Activated naive CD8-positive, alpha-beta T cell treated with anti-CD3 and anti-CD28 coated beads for 36 hours (primary cell): ENCODE data around the gene FAS. TPM values are rescaled to one million over a fixed set of nuclear protein-coding genes. Genes with fewer than 3 reads are reported as not detected.

Experiments
- DNase-seq: peaks from one replicate; pipeline ENCODE4 v3.0.0; 2021
- H3K27ac Mint-ChIP-seq: one replicate; pipeline ENCODE4 v1.8.0; 2022; ENCODE audit warnings: mild to moderate bottlenecking, moderate library complexity, mixed read lengths
- H3K27me3 Mint-ChIP-seq: one replicate; pipeline ENCODE4 v1.8.0; 2022; ENCODE audit warnings: mild to moderate bottlenecking, mixed read lengths
- H3K36me3 Mint-ChIP-seq: one replicate; pipeline ENCODE4 v1.8.0; 2021; ENCODE audit warnings: mild to moderate bottlenecking, mixed read lengths
- H3K4me1 Mint-ChIP-seq: one replicate; pipeline ENCODE4 v1.8.0; 2021; ENCODE audit warnings: mixed read lengths
- H3K4me3 Mint-ChIP-seq: one replicate; pipeline ENCODE4 v1.8.0; 2022; ENCODE audit warnings: mild to moderate bottlenecking, moderate library complexity, mixed read lengths
- H3K9me3 Mint-ChIP-seq: one replicate; pipeline ENCODE4 v1.8.0; 2022; ENCODE audit warnings: mixed read lengths
- total RNA-seq, 2 experiments: library from RNA; stranded (reverse); gene quantifications; one replicate each; pipeline ENCODE4 v1.2.3, GENCODE V29; 2021

Gene FAS
- total RNA-seq, 2 experiments from 2014 or later, result 31.1 to 33.4 TPM

DNA sequence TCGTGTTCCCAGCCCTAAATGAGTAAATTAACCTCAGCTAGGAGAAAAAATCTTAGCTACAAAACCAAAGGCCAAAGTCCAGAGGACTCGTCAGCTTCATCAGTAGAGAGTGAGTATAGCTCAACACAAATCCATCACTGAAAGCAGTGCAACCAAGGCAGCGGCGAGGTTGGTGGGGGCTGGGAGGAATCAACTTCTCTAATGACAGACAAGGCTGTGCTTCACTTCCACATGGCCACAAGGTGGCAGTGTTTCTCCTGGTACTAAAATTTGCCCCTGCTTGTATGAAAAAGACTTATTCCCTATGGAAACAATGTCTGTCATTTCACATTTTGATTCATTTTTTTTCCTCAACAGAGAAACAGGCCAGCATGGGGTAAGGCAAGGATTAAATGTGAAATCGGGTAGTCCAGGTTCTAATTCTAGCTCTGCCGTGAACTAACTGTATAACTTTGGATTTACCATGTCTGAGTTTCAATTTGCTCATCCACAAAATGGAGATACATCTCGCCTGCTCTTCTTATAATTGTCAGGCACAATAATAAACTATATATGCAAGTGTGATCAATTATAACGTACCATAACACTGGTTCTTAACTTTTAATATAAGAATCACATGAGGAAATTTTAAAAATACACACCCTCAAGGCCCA, 39.3 kb downstream of the FAS start:
- H3K4me3 Mint-ChIP-seq, result no peak overlapping the region
- no peaks in the 10 kb centered on the region for H3K9me3 Mint-ChIP-seq
- peak; percentile 58 for DNase-seq
- H3K4me1 Mint-ChIP-seq, result peaks cover 26% of the 10 kb centered on the region
- no peaks in the 10 kb centered on the region for H3K27me3 Mint-ChIP-seq
- H3K36me3 Mint-ChIP-seq, result peaks cover 1% of the 10 kb centered on the region
- no peak overlapping the region for H3K27ac Mint-ChIP-seq

DNA sequence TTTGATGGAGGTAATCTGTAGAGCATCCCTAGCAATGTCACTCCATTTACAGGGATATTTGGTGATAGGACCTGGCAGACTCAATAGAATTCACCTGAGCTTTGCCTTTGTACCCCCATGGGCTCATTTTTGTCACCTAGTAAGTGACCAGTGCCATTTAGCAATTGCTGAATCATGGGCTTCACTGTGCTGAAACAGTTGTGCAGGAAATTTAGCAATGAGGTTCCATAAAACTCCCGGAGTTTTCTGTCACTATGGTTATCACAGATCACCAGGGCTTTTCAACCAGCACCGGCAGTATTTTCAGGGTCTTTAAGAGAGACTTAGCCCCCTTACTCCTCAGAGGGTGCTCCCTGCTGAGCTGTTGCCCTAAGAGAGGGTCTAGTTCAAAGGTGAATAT, 40.2 kb downstream of the FAS start:
- Mint-ChIP-seq H3K27me3 (no peaks in the 10 kb centered on the region), H3K4me3 (no peak overlapping the region), H3K36me3 (no peaks in the 10 kb centered on the region), H3K27ac (no peak overlapping the region), H3K9me3 (no peaks in the 10 kb centered on the region), H3K4me1 (peaks cover 26% of the 10 kb centered on the region)
- no peak for DNase-seq

DNA sequence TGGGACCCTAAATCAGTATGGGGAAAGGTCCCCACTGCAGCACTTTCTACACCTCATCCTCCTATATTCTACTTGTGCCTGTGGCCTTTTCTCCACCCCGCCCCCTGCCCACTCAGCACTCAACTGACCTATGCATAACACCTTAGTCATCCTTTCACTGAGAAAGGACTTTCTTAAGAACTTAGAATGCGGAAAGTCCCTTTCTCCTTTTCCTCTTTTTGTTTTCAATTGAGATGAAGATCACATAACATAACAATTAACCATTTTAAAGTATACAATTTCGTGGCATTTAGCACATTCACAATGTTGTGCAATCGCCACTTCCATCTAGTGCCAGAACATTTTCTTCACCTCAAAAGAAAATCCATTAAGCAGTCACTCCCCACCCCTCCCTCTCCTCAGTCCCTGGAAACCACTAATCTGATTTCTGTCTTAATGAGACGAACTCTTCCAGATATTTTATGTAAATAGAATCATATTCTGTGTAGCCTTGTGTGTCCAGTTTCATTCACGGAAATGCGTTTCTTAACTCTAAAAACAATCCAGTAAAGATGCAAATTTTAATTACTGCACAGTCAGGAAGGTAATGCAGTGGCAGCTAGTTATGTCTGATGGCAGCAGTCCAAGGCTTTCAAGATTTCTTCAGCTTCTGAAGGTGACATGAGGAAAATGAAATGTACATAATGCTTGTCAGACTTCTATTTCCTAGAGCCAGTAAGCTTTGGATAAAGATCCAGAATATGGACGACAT, 41.7 kb downstream of the FAS start:
- Mint-ChIP-seq H3K4me1 (peaks cover 26% of the 10 kb centered on the region), H3K27me3 (peaks cover 7% of the 10 kb centered on the region), H3K9me3 (no peaks in the 10 kb centered on the region), H3K36me3 (no peaks in the 10 kb centered on the region), H3K27ac (peak overlapping the region; percentile 26), H3K4me3 (peak overlapping the region; percentile 32)
- peak; percentile 54 for DNase-seq

DNA sequence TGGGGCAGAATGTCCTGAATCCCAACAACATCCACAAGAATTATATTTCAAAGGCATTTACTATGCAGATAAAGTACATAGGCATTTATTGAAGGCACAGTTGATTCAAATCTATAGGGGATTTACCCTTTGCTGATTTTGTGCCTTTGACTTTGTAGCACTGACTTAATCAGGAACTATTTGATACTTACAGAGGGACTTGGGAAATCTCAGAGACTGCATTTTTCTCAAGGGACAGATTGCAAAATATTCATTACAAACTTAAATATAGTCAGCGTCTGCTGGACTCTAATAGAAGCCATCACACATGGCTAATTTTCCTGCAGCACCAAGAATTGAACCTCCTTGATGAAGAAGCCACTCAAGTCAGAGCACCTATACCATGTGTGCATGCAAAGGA, 44.9 kb downstream of the FAS start:
- H3K27me3 Mint-ChIP-seq, result peaks cover 14% of the 10 kb centered on the region
- DNase-seq, result no peak
- no peak overlapping the region for H3K4me3 Mint-ChIP-seq
- H3K36me3 Mint-ChIP-seq, result no peaks in the 10 kb centered on the region
- peaks cover 24% of the 10 kb centered on the region for H3K4me1 Mint-ChIP-seq
- no peaks in the 10 kb centered on the region for H3K9me3 Mint-ChIP-seq
- no peak overlapping the region for H3K27ac Mint-ChIP-seq

DNA sequence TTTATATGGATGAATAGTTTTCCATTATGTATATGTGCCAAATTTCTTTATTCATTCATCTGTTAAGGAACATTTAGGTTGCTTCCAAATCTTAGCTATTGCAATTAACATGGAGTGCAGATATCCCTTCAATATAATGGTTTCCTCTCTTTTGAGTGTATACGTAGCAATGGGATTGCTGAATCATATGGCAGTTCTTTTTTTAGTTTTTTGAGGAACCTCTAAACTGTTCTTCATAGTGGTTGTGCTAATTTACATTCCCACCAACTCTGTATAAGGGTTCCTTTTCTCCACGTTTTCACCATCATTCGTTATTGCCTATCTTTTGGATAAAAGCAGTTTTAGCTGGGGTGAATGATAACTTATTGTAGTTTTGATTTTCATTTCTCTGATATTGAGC, 46.5 kb downstream of the FAS start:
- Mint-ChIP-seq H3K9me3 (no peaks in the 10 kb centered on the region), H3K4me1 (peaks cover 12% of the 10 kb centered on the region)

DNA sequence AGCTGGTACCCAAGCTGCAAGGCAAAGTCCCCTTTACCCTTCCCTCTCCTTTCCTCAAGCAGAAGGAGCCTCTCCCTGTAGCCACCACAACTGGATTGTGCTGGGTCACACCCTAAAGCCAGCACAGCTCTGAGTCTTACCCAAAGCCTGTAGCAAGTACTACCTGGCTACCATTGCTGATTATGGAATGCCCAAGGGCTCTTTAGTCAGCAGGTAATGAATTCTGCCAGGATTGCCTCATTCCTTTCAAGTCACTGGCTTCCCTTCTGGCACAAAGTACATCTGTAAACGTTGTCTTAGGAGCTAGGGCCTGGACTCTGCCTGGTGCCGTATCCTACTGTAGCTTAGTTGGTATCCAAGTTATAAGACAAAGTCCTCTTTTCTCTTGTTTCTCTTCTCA, 52.0 kb downstream of the FAS start:
- Mint-ChIP-seq H3K9me3 (no peaks in the 10 kb centered on the region), H3K36me3 (no peaks in the 10 kb centered on the region), H3K27me3 (peaks cover 9% of the 10 kb centered on the region), H3K27ac (no peak overlapping the region), H3K4me3 (no peak overlapping the region), H3K4me1 (no peaks in the 10 kb centered on the region)
- no peak for DNase-seq

More for the DNA sequence above, 46.5 kb downstream of the FAS start:
- no peaks in the 10 kb centered on the region for H3K36me3 Mint-ChIP-seq
- peaks cover 14% of the 10 kb centered on the region for H3K27me3 Mint-ChIP-seq
- H3K27ac Mint-ChIP-seq, result no peak overlapping the region
- no peak overlapping the region for H3K4me3 Mint-ChIP-seq
- DNase-seq, result no peak

DNA sequence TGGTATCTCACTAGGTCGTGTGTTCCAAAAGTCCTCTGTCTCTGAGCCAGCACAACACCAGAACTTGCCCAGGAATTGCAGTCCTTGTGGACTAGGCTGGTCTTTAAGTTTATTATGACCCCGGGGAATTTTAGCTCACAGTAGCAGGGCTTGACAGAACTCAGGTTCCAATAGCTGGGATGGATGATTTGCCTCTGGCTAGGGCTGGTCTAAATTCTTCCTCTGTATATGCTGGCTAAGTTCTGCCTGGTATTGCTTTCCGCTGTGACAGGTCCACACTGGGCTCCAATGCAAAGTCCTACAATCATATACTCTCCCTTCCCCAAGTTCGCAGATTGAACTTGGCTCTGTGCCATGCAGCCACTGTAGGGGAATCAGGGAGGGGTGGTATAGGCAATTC, 52.5 kb downstream of the FAS start:
- Mint-ChIP-seq H3K9me3 (no peaks in the 10 kb centered on the region), H3K4me3 (no peak overlapping the region), H3K27me3 (peaks cover 8% of the 10 kb centered on the region), H3K4me1 (no peaks in the 10 kb centered on the region), H3K36me3 (no peaks in the 10 kb centered on the region), H3K27ac (no peak overlapping the region)
- DNase-seq, result no peak

DNA sequence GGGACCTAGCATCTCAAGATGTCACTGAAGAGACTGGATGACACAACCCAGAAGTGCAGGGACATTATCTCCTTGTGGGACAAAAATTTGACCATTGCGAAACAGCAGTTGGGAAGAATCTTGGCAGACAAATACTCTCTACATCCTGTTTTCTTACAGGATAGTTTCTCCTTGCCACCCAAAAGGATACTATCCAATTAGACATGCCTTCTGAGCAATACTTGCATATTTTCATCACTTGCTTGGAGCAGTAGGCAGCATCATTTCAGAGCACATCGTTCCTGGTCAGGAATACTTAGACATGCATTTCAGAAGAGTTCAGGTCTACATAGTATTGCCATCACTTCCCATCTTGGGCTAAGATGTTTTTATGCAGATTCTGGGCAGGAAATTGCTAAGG, 56.8 kb downstream of the FAS start:
- Mint-ChIP-seq H3K4me3 (no peak overlapping the region), H3K9me3 (no peaks in the 10 kb centered on the region), H3K4me1 (no peaks in the 10 kb centered on the region), H3K27ac (no peak overlapping the region), H3K36me3 (no peaks in the 10 kb centered on the region), H3K27me3 (peaks cover 3% of the 10 kb centered on the region)
- DNase-seq, result no peak

DNA sequence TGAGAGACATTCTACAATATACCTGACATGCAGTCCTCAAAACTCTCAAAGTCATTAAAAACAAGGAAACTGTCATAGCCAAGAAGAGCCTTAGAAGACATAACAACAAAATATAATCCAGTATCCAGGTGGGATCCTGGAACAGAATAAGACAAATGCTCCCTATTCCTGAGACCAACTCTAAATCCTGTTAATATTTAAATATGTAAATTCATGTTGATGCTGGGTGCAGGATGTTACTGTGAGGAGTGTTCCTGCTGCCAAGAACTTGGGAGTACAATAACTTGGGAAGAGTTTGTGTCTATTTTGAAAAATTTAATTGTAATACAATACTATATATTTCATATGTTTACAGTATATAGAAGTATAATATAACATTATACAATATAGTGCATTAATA, 61.0 kb downstream of the FAS start:
- Mint-ChIP-seq H3K4me3 (no peak overlapping the region), H3K27ac (no peak overlapping the region), H3K27me3 (no peaks in the 10 kb centered on the region), H3K36me3 (no peaks in the 10 kb centered on the region), H3K4me1 (no peaks in the 10 kb centered on the region), H3K9me3 (no peaks in the 10 kb centered on the region)
- DNase-seq, result no peak

DNA sequence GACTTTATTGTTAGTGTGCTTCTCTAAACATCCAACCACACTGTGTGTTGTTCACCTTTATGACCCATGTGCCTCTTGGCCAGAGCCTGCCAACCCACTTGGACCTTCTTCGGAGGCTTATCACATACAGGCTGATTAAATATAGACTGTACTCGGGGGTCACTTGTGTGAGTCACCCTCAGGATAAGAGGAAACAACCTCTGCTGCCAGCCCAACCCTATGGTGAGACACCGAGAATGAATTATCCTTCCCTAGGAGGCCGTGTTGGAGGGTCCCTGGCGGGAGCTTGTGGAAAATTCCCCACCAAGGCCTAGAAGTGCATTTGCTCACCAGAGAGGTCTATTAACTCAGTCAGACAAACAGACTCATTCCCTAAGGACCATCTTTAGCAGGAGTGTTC, 63.0 kb downstream of the FAS start:
- Mint-ChIP-seq H3K4me3 (no peak overlapping the region), H3K27me3 (no peaks in the 10 kb centered on the region), H3K36me3 (no peaks in the 10 kb centered on the region), H3K9me3 (no peaks in the 10 kb centered on the region), H3K4me1 (no peaks in the 10 kb centered on the region), H3K27ac (no peak overlapping the region)
- DNase-seq, result no peak

DNA sequence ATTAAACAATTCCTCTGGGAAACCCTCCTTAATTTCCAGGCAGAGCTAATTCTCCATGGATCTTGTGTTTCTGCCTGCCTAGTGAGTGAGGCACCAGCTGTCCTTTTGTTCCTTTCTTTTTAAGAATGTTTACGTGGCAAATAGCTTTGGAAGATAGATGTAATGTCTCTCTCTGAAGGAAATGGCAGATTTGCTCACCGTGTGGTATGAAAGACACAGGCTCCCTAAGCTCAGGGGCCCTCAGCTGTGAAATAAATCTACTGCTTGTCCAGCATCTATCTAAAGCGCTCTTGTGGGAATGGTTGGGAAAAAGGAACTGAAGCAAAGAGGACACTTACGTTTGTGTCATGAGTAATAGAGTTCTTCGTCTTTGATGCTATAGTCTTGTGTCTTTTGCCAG, 64.6 kb downstream of the FAS start:
- DNase-seq, result no peak
- Mint-ChIP-seq H3K4me3 (no peak overlapping the region), H3K4me1 (no peaks in the 10 kb centered on the region)

DNA sequence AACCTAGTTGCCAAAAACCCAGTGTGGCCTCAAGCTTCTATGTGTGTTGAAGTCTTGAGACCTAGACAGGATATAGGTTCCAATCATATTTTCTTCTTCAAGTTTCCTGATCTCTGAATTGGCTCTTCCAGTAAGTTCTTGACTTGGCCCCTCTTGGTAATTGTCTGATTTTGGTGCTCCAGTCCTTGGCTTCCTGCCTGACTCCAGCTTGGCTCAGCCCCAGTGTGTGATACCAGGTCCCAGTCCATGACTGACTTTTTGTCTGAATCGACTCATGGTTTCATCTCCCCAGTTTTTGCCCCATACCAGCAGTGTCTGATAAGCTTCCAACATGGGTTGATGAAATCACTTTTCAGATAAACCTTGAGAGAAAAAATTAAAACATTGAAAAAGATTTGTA, 72.3 kb downstream of the FAS start:
- no peaks in the 10 kb centered on the region for H3K4me1 Mint-ChIP-seq
- H3K9me3 Mint-ChIP-seq, result no peaks in the 10 kb centered on the region
- no peaks in the 10 kb centered on the region for H3K36me3 Mint-ChIP-seq
- no peak overlapping the region for H3K4me3 Mint-ChIP-seq
- DNase-seq, result no peak
- peaks cover 22% of the 10 kb centered on the region for H3K27me3 Mint-ChIP-seq
- no peak overlapping the region for H3K27ac Mint-ChIP-seq

More for the DNA sequence above, 64.6 kb downstream of the FAS start:
- no peaks in the 10 kb centered on the region for H3K27me3 Mint-ChIP-seq
- no peak overlapping the region for H3K27ac Mint-ChIP-seq
- no peaks in the 10 kb centered on the region for H3K36me3 Mint-ChIP-seq
- H3K9me3 Mint-ChIP-seq, result no peaks in the 10 kb centered on the region

DNA sequence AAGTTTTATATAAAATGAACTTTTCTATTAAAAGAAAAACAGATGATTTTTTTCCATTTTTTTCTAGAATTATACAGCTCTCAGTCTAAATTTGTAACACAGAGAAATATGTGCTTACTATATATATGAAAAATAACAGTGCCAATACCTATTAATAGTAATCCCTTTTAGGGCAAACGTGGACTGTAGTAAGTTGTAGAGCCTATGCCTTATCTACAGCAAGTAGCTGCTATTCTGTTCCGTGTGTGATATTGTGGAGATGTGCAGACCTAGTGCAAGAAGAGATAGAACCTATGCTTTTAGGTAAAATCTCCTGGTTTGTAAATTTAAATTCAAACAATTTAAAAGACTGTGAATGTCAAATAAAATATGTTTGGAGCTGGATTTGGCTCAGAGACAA, 72.9 kb downstream of the FAS start:
- DNase-seq, result no peak

DNA sequence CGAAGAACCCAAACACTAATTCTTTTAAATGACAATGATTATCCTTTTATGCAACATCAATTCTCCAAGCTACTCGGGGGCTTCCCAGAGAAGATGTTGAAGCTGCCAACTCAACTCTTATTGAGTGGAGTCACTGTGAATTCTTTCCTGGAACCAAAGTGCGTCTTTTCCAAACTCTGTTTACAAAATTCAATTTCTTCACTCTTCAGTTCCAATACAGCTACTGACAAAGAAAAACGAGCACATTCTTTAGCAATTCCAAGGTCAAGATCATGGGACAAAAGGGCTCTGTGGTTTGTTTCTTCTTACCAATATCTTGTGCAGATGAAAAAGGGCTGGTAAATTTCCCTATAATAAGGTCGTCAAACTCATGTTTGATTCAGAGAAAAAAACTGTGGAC, 74.2 kb downstream of the FAS start:
- no peak overlapping the region for H3K27ac Mint-ChIP-seq
- no peaks in the 10 kb centered on the region for H3K36me3 Mint-ChIP-seq
- H3K4me1 Mint-ChIP-seq, result no peaks in the 10 kb centered on the region
- H3K4me3 Mint-ChIP-seq, result no peak overlapping the region
- peaks cover 31% of the 10 kb centered on the region for H3K27me3 Mint-ChIP-seq
- DNase-seq, result no peak
- no peaks in the 10 kb centered on the region for H3K9me3 Mint-ChIP-seq

More for the DNA sequence above, 72.9 kb downstream of the FAS start:
- Mint-ChIP-seq H3K36me3 (no peaks in the 10 kb centered on the region), H3K4me3 (no peak overlapping the region), H3K9me3 (no peaks in the 10 kb centered on the region), H3K27me3 (peaks cover 28% of the 10 kb centered on the region), H3K27ac (no peak overlapping the region), H3K4me1 (no peaks in the 10 kb centered on the region)
